Prostate gland (tissue), 2 donors: ENCODE measurements around the gene SPTBN5. TPM values are rescaled to one million over a fixed set of nuclear protein-coding genes. Genes with fewer than 3 reads are reported as not detected.

Source experiments
- DNase-seq: peaks from one replicate; pipeline ENCODE4 v3.0.0-alpha.2; 2019; ENCODE audit warnings: low spot score
- H3K27ac ChIP-seq, 2 donors: fragments of 200-600 bp; sonication (generic); 2 replicates each; pipeline ENCODE4 v1.5.1; 2017 to 2019
- H3K27me3 ChIP-seq: fragments of 200-600 bp; sonication (generic); replicated peaks from 2 replicates; pipeline ENCODE4 v1.5.1; 2019; ENCODE audit not compliant: insufficient read depth
- H3K36me3 ChIP-seq, 2 donors: fragments of 200-600 bp; sonication (generic); 1 replicate in 1 of 2; 2 replicates in 1 of 2; pipeline versions ENCODE4 v1.5.1 to v1.8.1; 2017 to 2019
- H3K4me1 ChIP-seq: fragments of 200-600 bp; sonication (generic); replicated peaks from 2 replicates; pipeline ENCODE4 v1.5.1; 2019
- H3K4me3 ChIP-seq, 2 donors: fragments of 200-600 bp; sonication (generic); 2 replicates each; pipeline ENCODE4 v1.5.1; 2017 to 2019
- H3K9me3 ChIP-seq: fragments of 200-600 bp; sonication (generic); 2 replicates; pipeline ENCODE4 v1.5.1; 2017
- POLR2A ChIP-seq: fragments of 450-650 bp; IDR thresholded peaks from one replicate; pipeline ENCODE4 v1.6.1; 2016; ENCODE audit warnings: antibody characterized with exemption, mild to moderate bottlenecking
- POLR2AphosphoS5 ChIP-seq: sonication (generic); formaldehyde crosslinking; IDR thresholded peaks from one replicate; pipeline ENCODE4 v1.6.1; 2017; ENCODE audit warnings: antibody characterized with exemption
- WGBS: methylation state at CpG from one replicate; pipeline ENCODE4 v1.1.5; 2018; 5-methylcytosine and 5-hydroxymethylcytosine counted together
- intact Hi-C: fragments of 100-400 bp; cut with DNase I; formaldehyde crosslinking; loops from one replicate; pipeline ENCODE4 v1.14.2; 2022
- total RNA-seq, 2 donors: library from RNA; depleted of rRNA; stranded (reverse); fragments of >200 nt; gene quantifications; one replicate each; pipeline ENCODE4 v1.1.0, GENCODE V29; 2016
- TF ChIP-seq, protein P1 (sequence below), 4 experiments: fragments of 200-600 bp in 2 of 4; fragments of 450-650 bp in 2 of 4; sonication (generic) in 2 of 4; IDR thresholded peaks; 1 replicate in 3 of 4; 2 replicates in 1 of 4; pipeline ENCODE4 v1.5.1; 2016 to 2019; ENCODE audit warnings: antibody characterized with exemption in 4 of 4, mild to moderate bottlenecking in 2 of 4, moderate library complexity in 2 of 4

The SPTBN5 gene
- total RNA-seq, 2 donors from 2014 or later: 1.2 to 2.2 TPM

DNA sequence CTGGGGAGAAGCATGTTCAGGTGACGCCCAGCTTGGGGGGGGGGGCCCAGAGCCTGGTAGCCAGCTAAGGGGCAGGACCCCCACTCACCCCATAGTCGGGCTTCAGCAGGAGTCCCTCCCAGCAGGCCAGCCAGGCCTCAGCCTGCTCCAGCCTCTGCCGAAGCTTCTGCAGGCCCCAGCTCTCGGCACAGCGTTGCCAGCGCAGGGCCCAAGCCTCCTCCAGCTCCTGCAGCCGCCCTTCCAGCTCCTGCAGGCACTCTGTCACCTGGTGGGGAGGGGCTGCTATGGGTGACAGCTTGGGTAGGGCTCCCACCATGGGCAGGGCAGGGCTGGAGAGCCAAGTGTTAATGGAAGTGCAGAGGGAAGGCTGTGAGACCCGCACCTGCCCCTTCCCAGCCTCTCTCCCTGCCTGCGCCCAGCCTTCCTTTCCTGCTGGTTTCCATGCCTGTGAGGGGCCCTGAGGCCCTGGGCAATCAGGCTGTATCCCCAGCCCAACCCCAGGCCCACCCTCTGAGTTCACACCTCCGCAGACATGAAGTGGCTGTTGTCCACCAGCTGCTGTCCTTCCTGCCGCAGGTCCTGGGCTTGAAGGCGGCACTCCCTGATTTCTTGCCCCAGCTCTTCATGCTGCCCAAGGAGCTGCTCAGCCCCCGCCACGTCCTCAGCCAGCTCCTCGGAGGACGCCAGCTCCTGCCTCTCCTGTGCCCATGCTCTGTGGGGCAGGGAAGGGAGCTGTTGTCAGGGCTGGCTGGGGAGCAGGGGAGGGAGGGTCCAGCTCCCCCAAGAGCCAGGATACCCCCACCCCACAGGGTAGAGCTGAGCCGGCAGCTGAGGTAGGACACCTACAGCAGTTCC, 40.9 kb downstream of the SPTBN5 start:
- Histone ChIP-seq H3K36me3 (peaks cover 2 to 3% of the 10 kb centered on the region in 2 donors), H3K27ac (no peak overlapping the region), H3K27me3 (no peaks in the 10 kb centered on the region), H3K9me3 (no peaks in the 10 kb centered on the region), H3K4me3 (no peak overlapping the region), H3K4me1 (no peaks in the 10 kb centered on the region)
- no peak for TF ChIP-seq POLR2AphosphoS5
- intact Hi-C loops: no loop called here
- 65% methylated on average over 17 of the region's 17 CpGs for WGBS
- no peak for DNase-seq

DNA sequence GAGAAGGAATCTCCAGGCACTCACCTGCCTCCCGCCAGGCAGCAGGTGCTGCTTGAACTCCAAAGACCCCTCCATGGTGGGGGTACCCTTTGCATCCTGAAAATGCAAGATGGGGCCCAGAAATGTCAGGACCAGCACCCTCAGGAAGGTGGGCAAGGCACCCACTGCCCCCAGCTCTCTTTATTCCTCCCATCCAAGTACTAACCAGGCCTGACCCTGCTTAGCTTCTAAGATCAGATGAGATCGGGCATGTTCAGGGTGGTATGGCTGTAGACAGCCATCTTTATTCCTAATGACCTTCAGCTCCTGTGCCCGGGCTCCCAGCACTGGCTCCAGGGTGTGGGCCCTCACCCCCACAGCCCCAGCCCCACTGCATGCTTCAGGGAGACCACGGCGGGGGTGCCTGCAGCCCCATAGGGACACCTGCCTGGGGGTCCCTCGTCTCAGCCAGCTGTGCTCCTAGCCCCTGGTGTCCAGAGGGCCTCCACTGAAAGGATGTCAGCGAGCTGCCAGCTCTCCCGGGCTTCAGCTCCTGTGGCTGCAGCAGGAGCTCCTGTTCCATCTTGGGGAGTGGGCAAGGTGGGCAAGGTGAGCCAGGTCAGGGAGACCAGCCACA, 42.0 kb downstream of the SPTBN5 start:
- H3K36me3 ChIP-seq: peaks cover 2 to 11% of the 10 kb centered on the region in 2 donors
- H3K27me3 ChIP-seq: no peaks in the 10 kb centered on the region
- no peaks in the 10 kb centered on the region for H3K9me3 ChIP-seq
- DNase-seq: no peak
- no peak overlapping the region for H3K27ac ChIP-seq
- TF ChIP-seq POLR2AphosphoS5 (no peak), POLR2A (no peak)
- TF ChIP-seq, protein P1, sequence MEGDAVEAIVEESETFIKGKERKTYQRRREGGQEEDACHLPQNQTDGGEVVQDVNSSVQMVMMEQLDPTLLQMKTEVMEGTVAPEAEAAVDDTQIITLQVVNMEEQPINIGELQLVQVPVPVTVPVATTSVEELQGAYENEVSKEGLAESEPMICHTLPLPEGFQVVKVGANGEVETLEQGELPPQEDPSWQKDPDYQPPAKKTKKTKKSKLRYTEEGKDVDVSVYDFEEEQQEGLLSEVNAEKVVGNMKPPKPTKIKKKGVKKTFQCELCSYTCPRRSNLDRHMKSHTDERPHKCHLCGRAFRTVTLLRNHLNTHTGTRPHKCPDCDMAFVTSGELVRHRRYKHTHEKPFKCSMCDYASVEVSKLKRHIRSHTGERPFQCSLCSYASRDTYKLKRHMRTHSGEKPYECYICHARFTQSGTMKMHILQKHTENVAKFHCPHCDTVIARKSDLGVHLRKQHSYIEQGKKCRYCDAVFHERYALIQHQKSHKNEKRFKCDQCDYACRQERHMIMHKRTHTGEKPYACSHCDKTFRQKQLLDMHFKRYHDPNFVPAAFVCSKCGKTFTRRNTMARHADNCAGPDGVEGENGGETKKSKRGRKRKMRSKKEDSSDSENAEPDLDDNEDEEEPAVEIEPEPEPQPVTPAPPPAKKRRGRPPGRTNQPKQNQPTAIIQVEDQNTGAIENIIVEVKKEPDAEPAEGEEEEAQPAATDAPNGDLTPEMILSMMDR (IDR thresholded peaks at IDR 0.05): no peak
- H3K4me3 ChIP-seq: no peak overlapping the region
- 75% methylated on average over 8 of the region's 8 CpGs for WGBS
- intact Hi-C loops: no loop called here
- no peaks in the 10 kb centered on the region for H3K4me1 ChIP-seq

DNA sequence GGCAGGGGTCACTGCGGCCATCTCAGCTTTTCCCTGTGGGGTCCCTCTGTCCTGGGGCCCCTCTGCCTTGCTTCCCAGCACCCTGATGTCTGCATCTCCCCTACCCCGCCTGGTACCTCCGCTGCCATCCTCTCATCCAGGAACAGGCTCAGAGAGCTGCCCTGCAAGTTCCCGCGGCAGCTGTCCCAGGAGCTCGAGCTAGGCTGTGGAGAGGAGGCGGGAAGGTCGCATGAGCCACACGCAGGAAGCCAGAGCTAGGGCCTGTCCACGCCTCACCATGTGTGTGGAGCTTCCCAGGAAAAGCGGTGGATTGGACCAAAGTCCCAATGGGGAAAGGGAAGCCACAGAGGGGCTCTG, 42.7 kb downstream of the SPTBN5 start:
- DNase-seq: no peak
- intact Hi-C loops: no loop called here
- H3K9me3 ChIP-seq: no peaks in the 10 kb centered on the region
- no peak overlapping the region for H3K27ac ChIP-seq
- H3K4me3 ChIP-seq: no peak overlapping the region
- no peaks in the 10 kb centered on the region for H3K27me3 ChIP-seq
- WGBS: 59% methylated on average over 11 of the region's 11 CpGs
- no peaks in the 10 kb centered on the region for H3K4me1 ChIP-seq
- TF ChIP-seq, protein P1 (IDR thresholded peaks at IDR 0.05): no peak
- TF ChIP-seq POLR2A: no peak
- TF ChIP-seq POLR2AphosphoS5: no peak
- H3K36me3 ChIP-seq: peaks cover 2 to 12% of the 10 kb centered on the region in 2 donors

DNA sequence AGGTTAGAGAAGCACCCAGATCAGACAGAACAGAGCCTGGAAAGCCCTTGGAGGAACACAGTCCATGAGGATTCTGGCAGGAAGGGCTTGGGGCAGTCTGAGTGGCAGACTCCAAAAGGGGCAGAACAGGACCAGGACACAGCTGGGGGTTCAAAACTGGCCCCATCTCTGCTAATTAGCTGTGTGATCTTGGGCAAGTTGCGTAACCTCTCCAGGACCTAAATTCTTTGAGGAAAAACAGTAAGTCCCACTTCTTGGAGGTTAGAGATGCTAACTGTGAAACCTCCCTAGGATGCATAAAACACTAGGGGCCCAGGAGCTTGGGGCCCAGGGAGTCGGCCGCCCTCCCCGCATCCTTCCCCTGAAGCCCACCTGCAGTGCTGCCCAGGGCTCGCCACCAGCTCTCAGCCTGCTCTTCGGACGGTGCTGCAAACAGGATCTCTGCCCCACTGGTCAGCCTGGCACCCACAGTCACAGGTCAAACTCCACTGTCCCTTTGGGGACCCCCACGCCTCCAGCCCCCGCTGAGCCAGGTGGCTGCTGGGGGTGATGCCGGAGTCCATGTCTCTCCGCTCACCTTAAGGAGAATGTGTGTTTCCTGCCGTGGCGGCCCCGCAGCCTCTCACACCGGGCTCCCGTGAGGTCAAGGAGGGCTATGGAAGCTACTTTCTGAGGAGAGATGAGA, 43.2 kb downstream of the SPTBN5 start:
- TF ChIP-seq POLR2AphosphoS5 (no peak), POLR2A (no peak)
- TF ChIP-seq, protein P1 (IDR thresholded peaks at IDR 0.05): no peak
- Histone ChIP-seq H3K36me3 (peaks cover 2 to 12% of the 10 kb centered on the region in 2 donors), H3K4me1 (no peaks in the 10 kb centered on the region), H3K9me3 (no peaks in the 10 kb centered on the region), H3K27ac (no peak overlapping the region), H3K4me3 (no peak overlapping the region), H3K27me3 (no peaks in the 10 kb centered on the region)
- WGBS: 83% methylated on average over 16 of the region's 16 CpGs
- DNase-seq: no peak
- intact Hi-C loops: no loop called here

DNA sequence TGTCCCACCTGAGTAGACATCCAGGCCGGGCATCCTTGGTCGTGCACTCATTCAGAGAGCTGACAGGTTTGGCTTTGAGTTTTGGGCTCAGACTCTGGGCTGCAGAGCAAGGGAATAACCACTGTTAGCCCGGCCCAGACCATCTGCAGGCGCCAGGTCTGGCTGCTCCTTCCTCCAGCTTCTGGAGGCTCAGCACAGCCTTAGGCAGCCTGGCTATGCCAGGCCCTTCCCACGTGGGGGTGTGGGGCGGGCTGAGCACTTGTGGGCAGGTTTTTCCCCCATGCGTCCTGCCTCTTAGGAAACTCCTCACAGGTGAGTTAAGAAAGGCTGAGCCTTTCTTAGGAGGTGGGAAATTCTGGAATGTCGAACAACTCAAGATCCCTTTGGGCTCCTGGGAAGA, 44.0 kb downstream of the SPTBN5 start:
- Histone ChIP-seq H3K27ac (peak overlapping the region in 1 of 2 donors; percentile 57), H3K27me3 (no peaks in the 10 kb centered on the region), H3K9me3 (no peaks in the 10 kb centered on the region), H3K36me3 (peaks cover 2 to 12% of the 10 kb centered on the region in 2 donors), H3K4me3 (no peak overlapping the region), H3K4me1 (no peaks in the 10 kb centered on the region)
- DNase-seq: peak; percentile 73
- TF ChIP-seq POLR2A (peak; percentile 12), POLR2AphosphoS5 (peak; percentile 68)
- TF ChIP-seq, protein P1 (IDR thresholded peaks at IDR 0.05): no peak
- intact Hi-C loops: no loop called here
- WGBS: 29% methylated on average over 8 of the region's 8 CpGs
